BE2C (cell line): ENCODE results near the gene TMEM53.

Source experiments
- DNase-seq: peaks from one replicate; pipeline ENCODE4 v3.0.0-alpha.2; 2020
- H3K27me3 ChIP-seq: fragments of 250-450 bp; sonication (Bioruptor Pico); 2 replicates; pipeline ENCODE4 v1.5.1; 2020; ENCODE audit warnings: mild to moderate bottlenecking
- H3K36me3 ChIP-seq: fragments of 250-450 bp; sonication (Bioruptor Pico); 2 replicates; pipeline ENCODE4 v1.5.1; 2020; ENCODE audit warnings: mild to moderate bottlenecking
- H3K4me1 ChIP-seq: fragments of 250-450 bp; sonication (Bioruptor Pico); 2 replicates; pipeline ENCODE4 v1.5.1; 2020
- H3K4me3 ChIP-seq: 2 replicates; pipeline ENCODE4 v1.5.1; 2011; ENCODE audit warnings: low read depth, low read length
- H3K9me3 ChIP-seq: fragments of 250-450 bp; sonication (Bioruptor Pico); 2 replicates; pipeline ENCODE4 v1.5.1; 2020
- TF ChIP-seq, protein P1 (sequence below): IDR thresholded peaks from 2 replicates; pipeline ENCODE4 v1.5.1; 2012; ENCODE audit warnings: mild to moderate bottlenecking, low read depth, low read length

Gene TMEM53

GRCh38 chr1:44605914-44606615, 68.2 kb downstream of the TMEM53 start:
- no peak for DNase-seq
- Histone ChIP-seq H3K9me3 (no peaks in the 10 kb centered on the region), H3K27me3 (peaks cover 39% of the 10 kb centered on the region), H3K4me1 (peaks cover 6% of the 10 kb centered on the region), H3K36me3 (no peaks in the 10 kb centered on the region), H3K4me3 (no peak overlapping the region)
- TF ChIP-seq, protein P1, sequence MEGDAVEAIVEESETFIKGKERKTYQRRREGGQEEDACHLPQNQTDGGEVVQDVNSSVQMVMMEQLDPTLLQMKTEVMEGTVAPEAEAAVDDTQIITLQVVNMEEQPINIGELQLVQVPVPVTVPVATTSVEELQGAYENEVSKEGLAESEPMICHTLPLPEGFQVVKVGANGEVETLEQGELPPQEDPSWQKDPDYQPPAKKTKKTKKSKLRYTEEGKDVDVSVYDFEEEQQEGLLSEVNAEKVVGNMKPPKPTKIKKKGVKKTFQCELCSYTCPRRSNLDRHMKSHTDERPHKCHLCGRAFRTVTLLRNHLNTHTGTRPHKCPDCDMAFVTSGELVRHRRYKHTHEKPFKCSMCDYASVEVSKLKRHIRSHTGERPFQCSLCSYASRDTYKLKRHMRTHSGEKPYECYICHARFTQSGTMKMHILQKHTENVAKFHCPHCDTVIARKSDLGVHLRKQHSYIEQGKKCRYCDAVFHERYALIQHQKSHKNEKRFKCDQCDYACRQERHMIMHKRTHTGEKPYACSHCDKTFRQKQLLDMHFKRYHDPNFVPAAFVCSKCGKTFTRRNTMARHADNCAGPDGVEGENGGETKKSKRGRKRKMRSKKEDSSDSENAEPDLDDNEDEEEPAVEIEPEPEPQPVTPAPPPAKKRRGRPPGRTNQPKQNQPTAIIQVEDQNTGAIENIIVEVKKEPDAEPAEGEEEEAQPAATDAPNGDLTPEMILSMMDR: no peak

DNA sequence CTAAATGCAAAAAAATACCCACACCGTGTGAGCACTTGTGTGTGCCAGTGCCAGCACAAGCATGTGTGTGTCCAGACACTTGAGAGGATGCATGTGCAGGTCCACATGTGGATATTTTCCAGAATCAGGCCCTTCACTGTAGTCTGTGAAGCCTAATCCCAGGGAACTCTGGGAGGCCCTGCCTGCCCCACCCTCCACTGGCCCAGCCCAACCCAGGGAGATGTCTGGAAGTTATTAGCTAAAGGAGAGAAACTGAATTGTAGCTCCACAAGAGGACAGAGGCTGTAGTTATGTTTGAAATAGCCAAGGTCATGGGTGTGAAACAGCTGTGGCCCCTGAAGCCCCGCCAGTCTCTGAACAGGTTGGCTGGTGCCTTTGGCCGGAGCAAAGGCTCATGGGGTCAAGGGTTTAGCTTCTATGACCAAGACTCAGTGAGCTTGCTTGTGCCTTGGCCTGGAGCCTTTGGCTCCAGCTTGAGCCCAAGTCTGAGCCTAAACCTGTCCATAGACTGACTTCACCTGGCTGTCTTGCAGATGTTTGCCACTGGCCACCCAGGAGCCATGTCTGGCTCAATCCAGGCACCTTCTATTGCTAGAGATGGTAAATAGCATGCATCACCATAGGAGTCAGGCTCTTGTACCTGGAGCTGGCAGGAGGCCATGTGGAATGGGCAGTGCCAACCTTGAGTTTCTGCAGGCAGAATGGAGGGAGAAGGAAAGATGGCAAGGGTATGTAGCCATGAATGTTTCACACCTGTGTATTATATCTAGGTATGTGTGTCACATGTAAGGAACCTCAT, 69.9 kb downstream of the TMEM53 start:
- no peaks in the 10 kb centered on the region for H3K9me3 ChIP-seq

DNA sequence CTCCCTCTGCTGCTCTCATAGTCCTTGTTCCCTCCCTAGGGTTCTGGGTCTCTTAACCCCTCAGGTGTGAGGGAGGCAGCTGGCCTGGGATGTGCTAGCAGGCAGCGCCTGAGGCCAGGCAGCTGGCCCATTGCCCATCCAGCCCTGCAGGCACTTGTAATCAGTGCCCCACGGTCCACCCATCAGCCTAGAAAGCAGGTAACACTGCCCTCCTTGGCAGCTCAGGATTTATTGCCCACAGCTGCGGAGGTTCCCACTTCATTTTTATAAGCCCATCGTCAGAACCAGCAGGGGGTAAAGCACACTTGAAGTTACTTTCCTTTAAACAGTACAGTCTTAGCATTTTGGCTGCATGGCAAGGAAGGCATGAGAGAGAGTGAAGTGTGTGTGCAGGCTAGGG, 70.6 kb downstream of the TMEM53 start:
- H3K4me3 ChIP-seq: no peak overlapping the region
- no peak for DNase-seq
- peaks cover 61% of the 10 kb centered on the region for H3K27me3 ChIP-seq
- no peaks in the 10 kb centered on the region for H3K36me3 ChIP-seq
- peaks cover 6% of the 10 kb centered on the region for H3K4me1 ChIP-seq
- TF ChIP-seq, protein P1: no peak
- no peaks in the 10 kb centered on the region for H3K9me3 ChIP-seq

More for the DNA sequence above, 69.9 kb downstream of the TMEM53 start:
- TF ChIP-seq, protein P1: no peak
- DNase-seq: no peak
- Histone ChIP-seq H3K36me3 (no peaks in the 10 kb centered on the region), H3K4me3 (no peak overlapping the region), H3K27me3 (peaks cover 56% of the 10 kb centered on the region), H3K4me1 (peaks cover 6% of the 10 kb centered on the region)
